DND-41 (cell line): ENCODE measurements around the gene PTMA.

Experiments
- CTCF ChIP-seq: IDR thresholded peaks from 2 replicates; pipeline ENCODE4 v1.5.1; 2012; ENCODE audit warnings: borderline replicate concordance, low read length, moderate library complexity, mild to moderate bottlenecking; ENCODE audit not compliant: poor library complexity, severe bottlenecking; ENCODE audit errors: extremely low read depth
- EZH2 ChIP-seq: IDR thresholded peaks from 3 replicates; pipeline ENCODE4 v1.6.1; 2012; ENCODE audit warnings: borderline replicate concordance, low read depth, mild to moderate bottlenecking, moderate library complexity, low read length, inconsistent platforms; ENCODE audit not compliant: severe bottlenecking

GRCh38 chr2:231696004-231696367 is 12.3 kb upstream of the PTMA start:
- TF ChIP-seq CTCF (no peak), EZH2 (no peak)
